ENCODE data around the gene DDX27. TPM values are rescaled to one million over a fixed set of nuclear protein-coding genes. Genes with fewer than 3 reads are reported as not detected.

DDX27 gene
- total RNA-seq, 1 donor from 2014 or later = 37.9 TPM

- H3K27me3 Mint-ChIP-seq (ENCODE audit: low read depth) = no peaks in the 10 kb centered on the region
- H3K4me3 Mint-ChIP-seq = no peak overlapping the region
- H3K27ac Mint-ChIP-seq = no peak overlapping the region
- peaks cover 34% of the 10 kb centered on the region for H3K36me3 Mint-ChIP-seq
- no peak for TF ChIP-seq CTCF (IDR thresholded peaks at IDR 0.05; ENCODE audit: unreplicated experiment)
- no peaks in the 10 kb centered on the region for H3K4me1 Mint-ChIP-seq
- no peaks in the 10 kb centered on the region for H3K9me3 Mint-ChIP-seq
- no peak for DNase-seq (ENCODE audit: low spot score in 2 of 2, unreplicated experiment in 2 of 2)
These were observed 28.0 kb downstream of the DDX27 start for GRCh38 chr20:49247169-49247723.

- Mint-ChIP-seq H3K36me3 (peaks cover 37% of the 10 kb centered on the region), H3K27me3 (ENCODE audit: low read depth) (no peaks in the 10 kb centered on the region), H3K27ac (no peak overlapping the region), H3K4me3 (no peak overlapping the region), H3K4me1 (no peaks in the 10 kb centered on the region), H3K9me3 (no peaks in the 10 kb centered on the region)
- TF ChIP-seq CTCF (IDR thresholded peaks at IDR 0.05; ENCODE audit: unreplicated experiment) = no peak
- DNase-seq (ENCODE audit: low spot score in 2 of 2, unreplicated experiment in 2 of 2) = no peak
These were observed 28.6 kb downstream of the DDX27 start for GRCh38 chr20:49247792-49248191.

GRCh38 chr20:49248301-49248700, 29.1 kb downstream of the DDX27 start:
- DNase-seq (ENCODE audit: low spot score in 2 of 2, unreplicated experiment in 2 of 2) = no peak
- TF ChIP-seq CTCF (IDR thresholded peaks at IDR 0.05; ENCODE audit: unreplicated experiment) = no peak
- Mint-ChIP-seq H3K36me3 (peaks cover 43% of the 10 kb centered on the region), H3K27me3 (ENCODE audit: low read depth) (no peaks in the 10 kb centered on the region), H3K9me3 (no peaks in the 10 kb centered on the region), H3K4me3 (no peak overlapping the region), H3K4me1 (no peaks in the 10 kb centered on the region), H3K27ac (no peak overlapping the region)

GRCh38 chr20:49248879-49249665, 29.9 kb downstream of the DDX27 start:
- no peaks in the 10 kb centered on the region for H3K9me3 Mint-ChIP-seq
- no peak for DNase-seq (ENCODE audit: low spot score in 2 of 2, unreplicated experiment in 2 of 2)
- peaks cover 42% of the 10 kb centered on the region for H3K36me3 Mint-ChIP-seq
- H3K27ac Mint-ChIP-seq = no peak overlapping the region
- TF ChIP-seq CTCF (IDR thresholded peaks at IDR 0.05; ENCODE audit: unreplicated experiment) = no peak
- no peak overlapping the region for H3K4me3 Mint-ChIP-seq
- no peaks in the 10 kb centered on the region for H3K27me3 Mint-ChIP-seq (ENCODE audit: low read depth)
- no peaks in the 10 kb centered on the region for H3K4me1 Mint-ChIP-seq

- H3K36me3 Mint-ChIP-seq = peaks cover 50% of the 10 kb centered on the region
- no peak overlapping the region for H3K4me3 Mint-ChIP-seq
- no peak for DNase-seq (ENCODE audit: low spot score in 2 of 2, unreplicated experiment in 2 of 2)
- no peaks in the 10 kb centered on the region for H3K27me3 Mint-ChIP-seq (ENCODE audit: low read depth)
- no peak overlapping the region for H3K27ac Mint-ChIP-seq
- no peaks in the 10 kb centered on the region for H3K4me1 Mint-ChIP-seq
- TF ChIP-seq CTCF (IDR thresholded peaks at IDR 0.05; ENCODE audit: unreplicated experiment) = no peak
- no peaks in the 10 kb centered on the region for H3K9me3 Mint-ChIP-seq
These were observed 33.5 kb downstream of the DDX27 start for GRCh38 chr20:49252556-49253350.

Measured in mesothelial cell of epicardium (in vitro differentiated cells).